Measurements from ENCODE around the gene ATF7.

ATF7 gene

DNA sequence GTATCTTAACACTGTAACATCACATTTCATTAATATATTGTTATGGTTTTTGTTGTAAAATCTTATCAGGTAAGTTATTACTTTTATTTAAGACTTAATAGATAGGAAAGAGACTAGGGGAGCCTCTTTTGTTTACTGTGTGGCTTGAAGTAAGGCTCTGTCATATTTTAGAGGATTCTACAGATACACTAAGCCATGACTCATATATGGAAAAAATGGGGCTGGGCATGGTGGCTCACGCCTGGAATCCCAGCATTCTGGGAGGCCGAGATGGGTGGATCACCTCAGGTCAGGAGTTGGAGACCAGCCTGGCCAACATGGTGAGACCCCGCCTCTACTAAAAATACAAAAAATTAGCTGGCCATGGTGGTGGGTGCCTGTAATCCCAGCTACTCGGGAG is 95.3 kb downstream of the ATF7 start:
- no peaks in the 10 kb centered on the region for H3K4me1 ChIP-seq (ENCODE audit: control insufficient read depth, insufficient read depth, low read length)
- H3K27ac ChIP-seq (ENCODE audit: low read depth, low read length), result no peak overlapping the region
- no peak overlapping the region for H3K4me3 ChIP-seq (ENCODE audit: low read length)
- H3K9ac ChIP-seq (ENCODE audit: low read length), result no peak overlapping the region
- peaks cover 24% of the 10 kb centered on the region for H3K36me3 ChIP-seq (ENCODE audit: control insufficient read depth, insufficient read depth, low read length)
- H3K27me3 ChIP-seq (ENCODE audit: control insufficient read depth, insufficient read depth, low read length), result no peaks in the 10 kb centered on the region

- H3K4me1 ChIP-seq (ENCODE audit: control insufficient read depth, insufficient read depth, low read length), result no peaks in the 10 kb centered on the region
These were observed 96.1 kb downstream of the ATF7 start for GRCh38 chr12:53530061-53530460.

GRCh38 chr12:53524476-53524875 is 101.7 kb downstream of the ATF7 start:
- H3K36me3 ChIP-seq (ENCODE audit: control insufficient read depth, insufficient read depth, low read length), result peaks cover 22% of the 10 kb centered on the region
- H3K27ac ChIP-seq (ENCODE audit: low read depth, low read length), result no peak overlapping the region
- H3K9ac ChIP-seq (ENCODE audit: low read length), result no peak overlapping the region
- H3K4me1 ChIP-seq (ENCODE audit: control insufficient read depth, insufficient read depth, low read length), result no peaks in the 10 kb centered on the region
- H3K4me3 ChIP-seq (ENCODE audit: low read length), result no peak overlapping the region
- no peaks in the 10 kb centered on the region for H3K27me3 ChIP-seq (ENCODE audit: control insufficient read depth, insufficient read depth, low read length)

More at GRCh38 chr12:53530061-53530460, 96.1 kb downstream of the ATF7 start:
- Histone ChIP-seq H3K36me3 (ENCODE audit: control insufficient read depth, insufficient read depth, low read length) (peaks cover 24% of the 10 kb centered on the region), H3K9ac (ENCODE audit: low read length) (no peak overlapping the region), H3K4me3 (ENCODE audit: low read length) (no peak overlapping the region), H3K27me3 (ENCODE audit: control insufficient read depth, insufficient read depth, low read length) (no peaks in the 10 kb centered on the region), H3K27ac (ENCODE audit: low read depth, low read length) (no peak overlapping the region)

DNA sequence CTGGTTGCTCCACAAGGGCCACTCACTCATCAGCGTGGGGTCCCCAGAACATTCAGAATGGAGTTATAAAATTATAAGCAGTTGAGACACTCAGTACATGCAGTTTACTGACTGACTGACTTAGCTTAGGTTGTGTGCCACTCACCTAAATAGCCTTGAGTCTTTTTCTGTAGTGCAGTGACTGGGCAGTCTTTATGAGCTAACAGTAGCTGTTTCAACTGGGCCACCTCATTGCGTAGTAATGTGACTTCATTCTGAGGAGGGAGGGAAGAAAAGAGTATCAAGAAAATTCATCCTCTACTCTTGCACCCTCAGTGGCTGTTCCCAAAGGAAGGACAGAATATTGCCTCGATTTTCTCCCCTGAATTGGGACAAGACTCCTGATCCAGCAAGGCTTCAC is 103.1 kb downstream of the ATF7 start:
- Histone ChIP-seq H3K27ac (ENCODE audit: low read depth, low read length) (no peak overlapping the region), H3K9ac (ENCODE audit: low read length) (no peak overlapping the region), H3K27me3 (ENCODE audit: control insufficient read depth, insufficient read depth, low read length) (no peaks in the 10 kb centered on the region), H3K4me1 (ENCODE audit: control insufficient read depth, insufficient read depth, low read length) (no peaks in the 10 kb centered on the region), H3K36me3 (ENCODE audit: control insufficient read depth, insufficient read depth, low read length) (peaks cover 27% of the 10 kb centered on the region), H3K4me3 (ENCODE audit: low read length) (no peak overlapping the region)

GRCh38 chr12:53518381-53518780 is 107.8 kb downstream of the ATF7 start:
- Histone ChIP-seq H3K9ac (ENCODE audit: low read length) (no peak overlapping the region), H3K4me1 (ENCODE audit: control insufficient read depth, insufficient read depth, low read length) (no peaks in the 10 kb centered on the region), H3K4me3 (ENCODE audit: low read length) (no peak overlapping the region), H3K36me3 (ENCODE audit: control insufficient read depth, insufficient read depth, low read length) (peaks cover 45% of the 10 kb centered on the region), H3K27ac (ENCODE audit: low read depth, low read length) (no peak overlapping the region), H3K27me3 (ENCODE audit: control insufficient read depth, insufficient read depth, low read length) (no peaks in the 10 kb centered on the region)

- no peak overlapping the region for H3K27ac ChIP-seq (ENCODE audit: low read depth, low read length)
These were observed 109.3 kb downstream of the ATF7 start for GRCh38 chr12:53516758-53517455.

DNA sequence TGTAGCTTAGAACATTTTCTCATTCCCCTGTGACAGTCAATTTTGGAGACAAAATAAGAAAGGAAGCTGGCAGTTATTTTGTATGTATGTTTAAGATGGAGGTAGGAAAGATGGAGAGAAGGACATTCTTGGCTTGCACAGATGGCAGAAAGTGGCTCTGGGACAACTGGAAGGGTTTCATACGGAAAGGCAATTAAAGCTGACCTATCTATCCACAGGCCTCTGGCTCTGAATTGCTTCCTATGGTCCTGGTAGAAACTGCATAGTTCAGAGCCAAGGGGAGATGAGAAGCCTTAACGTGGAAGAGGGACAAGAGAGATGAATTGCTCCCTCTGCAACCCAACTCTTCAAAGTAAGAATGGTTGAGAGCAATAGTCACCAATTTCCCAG is 110.9 kb downstream of the ATF7 start:
- Histone ChIP-seq H3K9ac (ENCODE audit: low read length) (no peak overlapping the region), H3K4me1 (ENCODE audit: control insufficient read depth, insufficient read depth, low read length) (no peaks in the 10 kb centered on the region), H3K36me3 (ENCODE audit: control insufficient read depth, insufficient read depth, low read length) (peaks cover 49% of the 10 kb centered on the region), H3K27ac (ENCODE audit: low read depth, low read length) (no peak overlapping the region), H3K4me3 (ENCODE audit: low read length) (no peak overlapping the region), H3K27me3 (ENCODE audit: control insufficient read depth, insufficient read depth, low read length) (no peaks in the 10 kb centered on the region)

More at GRCh38 chr12:53516758-53517455, 109.3 kb downstream of the ATF7 start:
- Histone ChIP-seq H3K27me3 (ENCODE audit: control insufficient read depth, insufficient read depth, low read length) (no peaks in the 10 kb centered on the region), H3K4me3 (ENCODE audit: low read length) (no peak overlapping the region), H3K9ac (ENCODE audit: low read length) (no peak overlapping the region), H3K4me1 (ENCODE audit: control insufficient read depth, insufficient read depth, low read length) (no peaks in the 10 kb centered on the region), H3K36me3 (ENCODE audit: control insufficient read depth, insufficient read depth, low read length) (peaks cover 48% of the 10 kb centered on the region)

DNA sequence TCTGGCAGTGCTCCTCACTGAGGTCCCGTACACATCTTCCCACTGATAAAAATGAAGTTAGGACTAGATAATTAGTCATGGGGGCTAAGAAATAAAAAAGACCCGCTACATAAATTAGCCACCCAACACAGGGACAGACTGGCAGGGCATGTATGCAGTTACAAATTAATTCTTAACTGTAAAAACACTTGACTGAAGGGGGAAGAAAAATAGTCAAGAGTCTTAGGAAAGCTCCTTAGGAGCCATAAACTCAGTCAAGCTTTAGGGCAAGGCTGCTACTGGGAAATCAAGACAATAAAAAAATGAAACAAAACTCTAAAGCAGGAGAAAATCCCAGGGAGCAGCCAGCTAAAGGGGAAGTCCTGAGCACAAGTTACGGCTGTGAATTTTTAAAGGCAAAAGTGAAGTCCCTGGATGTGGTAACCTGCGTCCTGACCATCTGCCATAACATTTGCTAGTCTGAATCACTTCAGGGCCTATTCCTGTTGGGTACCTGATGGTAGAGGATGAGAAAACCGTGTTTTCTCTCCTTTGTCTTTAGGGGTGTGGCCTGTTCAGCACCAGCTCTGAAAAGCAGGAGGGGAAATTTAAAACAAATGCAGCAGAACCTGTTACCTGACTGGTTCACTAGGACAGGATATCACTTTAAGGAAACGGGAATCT is 111.4 kb downstream of the ATF7 start:
- Histone ChIP-seq H3K27me3 (ENCODE audit: control insufficient read depth, insufficient read depth, low read length) (no peaks in the 10 kb centered on the region), H3K4me1 (ENCODE audit: control insufficient read depth, insufficient read depth, low read length) (no peaks in the 10 kb centered on the region), H3K36me3 (ENCODE audit: control insufficient read depth, insufficient read depth, low read length) (peaks cover 49% of the 10 kb centered on the region), H3K27ac (ENCODE audit: low read depth, low read length) (no peak overlapping the region), H3K4me3 (ENCODE audit: low read length) (no peak overlapping the region), H3K9ac (ENCODE audit: low read length) (no peak overlapping the region)

DNA sequence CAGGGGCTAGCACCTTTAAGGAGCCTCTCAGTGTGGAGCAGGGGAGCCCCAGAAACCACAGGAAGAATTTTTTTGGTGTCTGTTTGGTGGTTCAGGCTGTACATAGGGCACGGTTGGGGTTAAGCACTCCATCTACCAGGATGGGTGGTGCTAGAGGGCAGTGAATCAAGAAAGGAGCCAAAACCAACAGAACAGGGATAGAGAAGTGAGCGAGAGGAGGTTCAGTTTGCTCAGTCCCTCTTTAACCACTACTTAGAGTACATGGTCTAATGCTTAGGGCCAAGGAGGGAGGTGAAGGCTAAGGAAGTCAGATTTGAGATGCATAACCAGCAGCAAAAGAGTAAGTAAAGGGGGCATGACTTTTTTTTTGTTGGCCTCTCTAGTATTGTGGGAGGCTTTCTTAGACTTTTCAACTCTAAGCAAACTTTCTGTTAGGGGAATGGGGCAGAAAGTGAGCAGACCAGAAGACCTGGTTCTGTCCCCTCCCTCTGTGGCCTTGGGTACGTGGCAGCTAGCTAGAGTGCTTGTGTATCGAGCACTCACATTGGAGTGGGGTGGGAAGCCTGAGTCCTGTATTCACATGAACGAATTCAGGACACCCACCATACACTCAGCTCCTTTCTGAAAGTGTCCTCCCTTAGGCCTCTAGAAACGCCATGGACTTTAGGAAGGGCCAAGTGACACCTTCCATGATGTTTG is 112.3 kb downstream of the ATF7 start:
- Histone ChIP-seq H3K36me3 (ENCODE audit: control insufficient read depth, insufficient read depth, low read length) (peaks cover 47% of the 10 kb centered on the region), H3K4me1 (ENCODE audit: control insufficient read depth, insufficient read depth, low read length) (no peaks in the 10 kb centered on the region), H3K9ac (ENCODE audit: low read length) (no peak overlapping the region), H3K4me3 (ENCODE audit: low read length) (no peak overlapping the region), H3K27ac (ENCODE audit: low read depth, low read length) (no peak overlapping the region), H3K27me3 (ENCODE audit: control insufficient read depth, insufficient read depth, low read length) (no peaks in the 10 kb centered on the region)

DNA sequence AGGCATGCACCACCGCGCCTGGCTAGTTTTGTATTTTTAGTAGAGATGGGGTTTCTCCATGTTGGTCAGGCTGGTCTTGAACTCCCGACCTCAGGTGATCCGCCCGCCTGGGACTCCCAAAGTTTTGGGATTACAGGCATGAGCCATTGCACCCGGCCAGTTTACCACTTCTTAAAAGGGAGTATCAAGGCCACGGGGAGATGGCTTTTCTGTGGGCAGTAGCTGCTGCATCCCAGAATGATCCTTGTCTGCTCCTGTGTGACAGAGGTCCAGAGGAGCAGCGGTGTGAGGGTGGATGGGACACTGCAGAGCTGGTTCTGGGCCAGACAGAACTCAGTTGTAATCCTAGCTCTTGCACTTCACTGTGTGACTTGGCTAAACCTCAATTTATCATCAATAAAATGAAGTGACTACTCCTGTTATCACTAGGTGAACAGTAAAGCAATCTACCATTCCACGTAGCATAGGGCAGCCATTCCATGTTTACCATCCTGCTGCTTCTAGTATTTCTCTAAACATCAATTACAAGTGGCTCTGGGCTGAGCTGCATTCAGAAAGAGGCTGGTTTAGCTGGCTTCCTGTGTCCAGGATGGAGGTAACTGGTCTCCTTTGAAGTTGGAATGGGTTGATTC is 115.9 kb downstream of the ATF7 start:
- peaks cover 43% of the 10 kb centered on the region for H3K36me3 ChIP-seq (ENCODE audit: control insufficient read depth, insufficient read depth, low read length)
- H3K4me1 ChIP-seq (ENCODE audit: control insufficient read depth, insufficient read depth, low read length), result no peaks in the 10 kb centered on the region
- no peak overlapping the region for H3K27ac ChIP-seq (ENCODE audit: low read depth, low read length)
- H3K4me3 ChIP-seq (ENCODE audit: low read length), result no peak overlapping the region
- H3K27me3 ChIP-seq (ENCODE audit: control insufficient read depth, insufficient read depth, low read length), result no peaks in the 10 kb centered on the region
- H3K9ac ChIP-seq (ENCODE audit: low read length), result no peak overlapping the region

DNA sequence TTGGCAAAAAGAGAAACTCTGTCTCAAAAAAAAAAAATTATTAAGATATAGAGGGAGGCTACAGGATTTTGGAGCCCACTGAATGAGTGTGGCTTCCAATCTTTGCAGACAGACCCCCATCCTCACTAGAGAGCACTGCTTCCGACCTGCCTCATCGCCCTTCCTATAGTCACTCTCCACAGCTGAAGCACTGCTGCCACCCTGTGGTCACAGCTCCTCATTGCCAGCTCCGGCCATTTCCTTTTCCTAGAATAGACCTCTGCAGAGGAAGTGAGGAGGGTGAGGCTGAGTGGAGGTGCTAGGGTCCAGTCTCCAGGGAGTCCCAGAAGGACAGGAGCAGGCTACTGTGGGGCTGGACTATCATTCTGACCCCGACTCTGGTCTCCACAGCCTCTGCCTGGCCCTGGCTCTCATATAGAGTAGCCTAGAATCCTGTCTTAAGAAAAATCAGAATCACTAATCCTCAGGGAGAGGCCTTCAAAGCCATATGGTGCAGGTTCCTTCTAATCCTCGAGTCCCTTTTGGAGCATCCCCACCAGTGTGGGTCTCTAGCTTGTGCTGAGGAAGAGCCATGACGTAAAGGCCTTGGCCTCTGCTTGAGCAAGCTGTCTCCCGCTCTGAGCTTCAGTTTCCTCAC is 117.5 kb downstream of the ATF7 start:
- H3K4me3 ChIP-seq (ENCODE audit: low read length), result no peak overlapping the region
- no peak overlapping the region for H3K9ac ChIP-seq (ENCODE audit: low read length)
- no peaks in the 10 kb centered on the region for H3K27me3 ChIP-seq (ENCODE audit: control insufficient read depth, insufficient read depth, low read length)
- H3K36me3 ChIP-seq (ENCODE audit: control insufficient read depth, insufficient read depth, low read length), result peaks cover 41% of the 10 kb centered on the region
- H3K4me1 ChIP-seq (ENCODE audit: control insufficient read depth, insufficient read depth, low read length), result no peaks in the 10 kb centered on the region
- H3K27ac ChIP-seq (ENCODE audit: low read depth, low read length), result no peak overlapping the region

DNA sequence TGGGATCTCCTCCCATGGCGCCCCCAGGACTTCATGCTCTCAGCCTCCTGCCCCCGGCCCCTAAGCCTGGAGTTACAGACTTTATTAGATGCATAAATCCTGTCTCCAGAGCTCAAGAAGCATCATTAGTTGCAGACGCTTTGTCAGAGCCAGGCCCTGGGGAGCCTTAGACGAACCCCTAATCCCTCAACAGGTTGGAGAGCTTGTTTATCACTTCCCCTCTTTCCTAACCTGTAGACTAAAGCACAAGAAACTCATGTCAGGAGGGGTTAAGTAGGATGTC is 118.6 kb downstream of the ATF7 start:
- Histone ChIP-seq H3K9ac (ENCODE audit: low read length) (no peak overlapping the region), H3K27ac (ENCODE audit: low read depth, low read length) (no peak overlapping the region), H3K4me3 (ENCODE audit: low read length) (no peak overlapping the region), H3K27me3 (ENCODE audit: control insufficient read depth, insufficient read depth, low read length) (no peaks in the 10 kb centered on the region), H3K36me3 (ENCODE audit: control insufficient read depth, insufficient read depth, low read length) (peaks cover 33% of the 10 kb centered on the region), H3K4me1 (ENCODE audit: control insufficient read depth, insufficient read depth, low read length) (no peaks in the 10 kb centered on the region)

Measured in rectal smooth muscle tissue (tissue), 1 donor.